Colonic mucosa (tissue), 4 donors: Measurements from ENCODE around the gene WDFY4. TPM values are rescaled to one million over a fixed set of nuclear protein-coding genes. Genes with fewer than 3 reads are reported as not detected.

Experiments used
- DNase-seq: peaks from one replicate; pipeline ENCODE4 v3.0.0-alpha.2; 2020
- H3K27ac ChIP-seq: fragments of 200-600 bp; one replicate; pipeline ENCODE4 v1.8.0; 2021
- H3K27me3 ChIP-seq: fragments of 200-600 bp; one replicate; pipeline ENCODE4 v1.8.0; 2021
- H3K36me3 ChIP-seq: fragments of 200-600 bp; one replicate; pipeline ENCODE4 v1.8.0; 2021
- H3K4me1 ChIP-seq: fragments of 200-600 bp; one replicate; pipeline ENCODE4 v1.8.0; 2021; ENCODE audit warnings: mild to moderate bottlenecking
- H3K4me3 ChIP-seq: fragments of 200-600 bp; one replicate; pipeline ENCODE4 v1.8.0; 2021
- H3K9ac ChIP-seq, 2 donors: one replicate each; pipeline ENCODE4 v1.7.0; 2013; ENCODE audit warnings: control low read depth in 2 of 2, low read depth in 2 of 2, low read length in 2 of 2
- H3K9me3 ChIP-seq: fragments of 200-600 bp; one replicate; pipeline ENCODE4 v1.8.0; 2021
- CTCF ChIP-seq: fragments of 200-600 bp; IDR thresholded peaks from one replicate; pipeline ENCODE4 v1.8.0; 2022; ENCODE audit warnings: antibody characterized with exemption, mild to moderate bottlenecking
- intact Hi-C: fragments of 100-400 bp; cut with DNase I; formaldehyde crosslinking; loops from one replicate; pipeline ENCODE4 v1.14.1; 2022
- total RNA-seq, 2 donors: library from RNA; stranded (reverse); fragmentation: NEBNext Ultra II Directional in 1 of 2; extraction: Animal tissue kit (Norgen Biotek cat#: 25700) in 1 of 2; gene quantifications; one replicate each; pipeline ENCODE4 v1.2.1, GENCODE V29; 2021
- donor health status: healthy.
- donor health status: DM: no; HTN: no; CAD: no.
- donor health status: DM: no; HTN: no; CAD: no.

The WDFY4 gene
- total RNA-seq, 2 donors from 2014 or later = 1.5 to 1.6 TPM

- Histone ChIP-seq H3K9me3 (no peaks in the 10 kb centered on the region), H3K27me3 (no peaks in the 10 kb centered on the region), H3K4me1 (no peaks in the 10 kb centered on the region), H3K36me3 (no peaks in the 10 kb centered on the region), H3K4me3 (no peak overlapping the region), H3K9ac (no peak overlapping the region), H3K27ac (no peak overlapping the region)
- intact Hi-C loops = no loop called here
- no peak for DNase-seq
- TF ChIP-seq CTCF = no peak
These were observed 267.0 kb downstream of the WDFY4 start for GRCh38 chr10:48951707-48952106.

- Histone ChIP-seq H3K36me3 (no peaks in the 10 kb centered on the region), H3K9me3 (no peaks in the 10 kb centered on the region), H3K9ac (no peak overlapping the region), H3K27me3 (no peaks in the 10 kb centered on the region), H3K27ac (no peak overlapping the region), H3K4me1 (no peaks in the 10 kb centered on the region), H3K4me3 (no peak overlapping the region)
- intact Hi-C loops = no loop called here
- TF ChIP-seq CTCF = no peak
- DNase-seq = no peak
These were observed 272.9 kb downstream of the WDFY4 start for GRCh38 chr10:48957361-48958151.

- no peak overlapping the region for H3K27ac ChIP-seq
- no peaks in the 10 kb centered on the region for H3K36me3 ChIP-seq
- no peak overlapping the region for H3K4me3 ChIP-seq
- no peaks in the 10 kb centered on the region for H3K9me3 ChIP-seq
- H3K27me3 ChIP-seq = no peaks in the 10 kb centered on the region
- no peak overlapping the region for H3K9ac ChIP-seq
- no peaks in the 10 kb centered on the region for H3K4me1 ChIP-seq
- intact Hi-C loops = no loop called here
- no peak for DNase-seq
- TF ChIP-seq CTCF = no peak
These were observed 274.0 kb downstream of the WDFY4 start for GRCh38 chr10:48958598-48959190.

DNA sequence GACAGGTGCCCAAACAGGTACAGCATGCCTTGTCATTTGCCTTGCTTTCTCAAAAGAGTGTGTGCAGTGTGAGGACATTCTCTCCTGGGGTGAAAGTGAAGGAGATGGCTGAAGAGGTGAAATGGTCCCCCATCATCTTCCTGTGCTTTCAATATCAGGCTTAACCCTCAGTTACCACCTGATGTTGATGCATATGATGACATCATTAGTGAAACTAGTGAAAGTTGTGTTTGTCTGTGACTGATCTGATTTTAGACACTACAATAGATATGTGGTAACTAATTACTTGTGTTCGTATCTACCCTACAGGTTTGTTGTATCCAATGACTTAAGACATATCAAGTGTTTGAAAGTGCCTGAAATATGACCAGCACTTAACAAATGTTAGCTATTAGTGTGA lies 279.4 kb downstream of the WDFY4 start:
- no peaks in the 10 kb centered on the region for H3K9me3 ChIP-seq

GRCh38 chr10:48965460-48965859 lies 280.8 kb downstream of the WDFY4 start:
- no peak for DNase-seq
- H3K27ac ChIP-seq = no peak overlapping the region
- no peaks in the 10 kb centered on the region for H3K4me1 ChIP-seq
- no peak overlapping the region for H3K9ac ChIP-seq
- no peaks in the 10 kb centered on the region for H3K9me3 ChIP-seq
- H3K4me3 ChIP-seq = no peak overlapping the region
- TF ChIP-seq CTCF = no peak
- intact Hi-C loops = no loop called here
- H3K27me3 ChIP-seq = no peaks in the 10 kb centered on the region
- H3K36me3 ChIP-seq = no peaks in the 10 kb centered on the region

More for the DNA sequence above, 279.4 kb downstream of the WDFY4 start:
- Histone ChIP-seq H3K4me1 (no peaks in the 10 kb centered on the region), H3K36me3 (no peaks in the 10 kb centered on the region), H3K9ac (no peak overlapping the region), H3K4me3 (no peak overlapping the region), H3K27ac (no peak overlapping the region), H3K27me3 (no peaks in the 10 kb centered on the region)
- DNase-seq = no peak
- no peak for TF ChIP-seq CTCF
- intact Hi-C loops = no loop called here
